Subcutaneous adipose tissue (tissue), 4 donors: ENCODE measurements around the gene KCNMA1. TPM values are rescaled to one million over a fixed set of nuclear protein-coding genes. Genes with fewer than 3 reads are reported as not detected.

Source experiments
- total RNA-seq, 4 donors: library from RNA; depleted of rRNA; stranded (reverse); fragments of >200 nt; gene quantifications; one replicate each; pipeline ENCODE4 v1.1.0, GENCODE V29; 2016
- TF ChIP-seq, protein P1 (sequence below): fragments of 450-650 bp; IDR thresholded peaks from one replicate; pipeline ENCODE4 v1.5.1; 2016; ENCODE audit warnings: low read depth, mild to moderate bottlenecking, control low read depth, antibody characterized with exemption, moderate library complexity

Gene KCNMA1
- total RNA-seq, 4 donors from 2014 or later = 10.3 to 91.5 (median 23.8) TPM

DNA sequence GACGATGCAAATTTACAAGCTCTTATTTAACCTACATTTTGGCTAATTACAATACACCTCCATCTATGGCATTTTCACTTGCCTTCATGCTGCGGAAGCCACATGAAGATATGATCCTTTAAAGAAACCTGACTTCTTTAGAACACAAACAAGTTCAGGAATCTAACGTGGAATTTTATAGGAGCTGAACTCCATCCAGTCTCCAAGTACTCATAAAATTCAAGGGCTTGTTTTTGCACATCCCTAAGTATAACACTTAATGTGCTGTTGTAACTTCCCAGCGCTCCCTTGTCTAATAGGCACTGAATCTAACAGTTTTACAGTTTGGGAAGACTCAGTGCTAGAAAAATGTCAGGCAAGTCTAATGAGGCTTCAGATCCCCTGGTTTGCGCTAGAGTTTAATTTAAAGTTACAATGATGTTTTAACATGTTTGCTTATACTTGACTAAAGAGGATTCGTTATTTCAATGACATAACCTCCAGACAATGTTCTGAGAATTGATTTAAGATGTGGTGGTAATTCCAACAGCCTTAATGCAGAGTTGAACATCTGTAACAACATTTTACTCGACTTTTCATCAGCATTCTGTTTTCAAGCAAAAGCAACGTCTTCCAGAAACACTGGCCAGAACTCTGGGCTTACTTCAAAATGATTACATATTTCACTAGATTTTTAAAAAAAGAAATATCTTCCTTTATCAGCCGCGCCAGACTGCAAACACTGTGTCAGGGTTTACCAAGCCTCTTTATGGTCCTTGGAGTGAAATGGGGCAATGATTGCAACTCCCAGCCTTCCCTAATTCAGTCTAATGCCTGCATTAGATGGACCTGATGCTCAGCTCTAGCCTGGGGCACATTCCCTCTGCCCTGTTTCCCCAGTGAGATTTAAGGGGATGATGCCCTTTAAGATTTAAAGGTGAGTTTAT lies 664.3 kb downstream of the KCNMA1 start:
- TF ChIP-seq, protein P1, sequence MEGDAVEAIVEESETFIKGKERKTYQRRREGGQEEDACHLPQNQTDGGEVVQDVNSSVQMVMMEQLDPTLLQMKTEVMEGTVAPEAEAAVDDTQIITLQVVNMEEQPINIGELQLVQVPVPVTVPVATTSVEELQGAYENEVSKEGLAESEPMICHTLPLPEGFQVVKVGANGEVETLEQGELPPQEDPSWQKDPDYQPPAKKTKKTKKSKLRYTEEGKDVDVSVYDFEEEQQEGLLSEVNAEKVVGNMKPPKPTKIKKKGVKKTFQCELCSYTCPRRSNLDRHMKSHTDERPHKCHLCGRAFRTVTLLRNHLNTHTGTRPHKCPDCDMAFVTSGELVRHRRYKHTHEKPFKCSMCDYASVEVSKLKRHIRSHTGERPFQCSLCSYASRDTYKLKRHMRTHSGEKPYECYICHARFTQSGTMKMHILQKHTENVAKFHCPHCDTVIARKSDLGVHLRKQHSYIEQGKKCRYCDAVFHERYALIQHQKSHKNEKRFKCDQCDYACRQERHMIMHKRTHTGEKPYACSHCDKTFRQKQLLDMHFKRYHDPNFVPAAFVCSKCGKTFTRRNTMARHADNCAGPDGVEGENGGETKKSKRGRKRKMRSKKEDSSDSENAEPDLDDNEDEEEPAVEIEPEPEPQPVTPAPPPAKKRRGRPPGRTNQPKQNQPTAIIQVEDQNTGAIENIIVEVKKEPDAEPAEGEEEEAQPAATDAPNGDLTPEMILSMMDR = no peak

GRCh38 chr10:76972541-76972940 lies 665.1 kb downstream of the KCNMA1 start:
- TF ChIP-seq, protein P1 = no peak

GRCh38 chr10:76971547-76972170 lies 665.9 kb downstream of the KCNMA1 start:
- TF ChIP-seq, protein P1 = no peak

GRCh38 chr10:76970711-76971519 lies 666.7 kb downstream of the KCNMA1 start:
- TF ChIP-seq, protein P1 = no peak

GRCh38 chr10:76969366-76969948 lies 668.2 kb downstream of the KCNMA1 start:
- TF ChIP-seq, protein P1 = no peak

DNA sequence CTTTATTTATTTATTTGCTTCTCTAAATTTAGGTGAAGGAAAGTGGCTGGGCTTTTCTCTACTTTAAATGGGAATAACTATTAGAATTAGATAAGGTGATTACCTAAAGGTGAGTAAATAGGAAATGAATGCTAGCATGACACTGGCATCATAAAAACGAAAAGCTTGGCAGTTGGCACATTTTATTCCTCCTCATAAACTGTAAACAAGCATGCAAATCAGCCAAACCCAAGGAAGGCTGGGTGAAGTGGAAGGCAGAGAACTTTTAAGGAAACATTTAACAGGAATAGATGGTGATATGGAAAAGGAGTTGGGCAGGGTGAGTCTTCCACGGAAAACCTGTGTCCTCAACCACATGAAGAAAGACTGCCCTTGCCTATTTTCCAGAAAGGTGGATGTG lies 669.1 kb downstream of the KCNMA1 start:
- TF ChIP-seq, protein P1 = no peak
